Measurements from ENCODE around the gene SLC13A3. TPM values are rescaled to one million over a fixed set of nuclear protein-coding genes. Genes with fewer than 3 reads are reported as not detected.

The SLC13A3 gene
- total and polyA plus RNA-seq, 3 donors from 2014 or later, result 3.2 to 9.1 (median 4.1) TPM

DNA sequence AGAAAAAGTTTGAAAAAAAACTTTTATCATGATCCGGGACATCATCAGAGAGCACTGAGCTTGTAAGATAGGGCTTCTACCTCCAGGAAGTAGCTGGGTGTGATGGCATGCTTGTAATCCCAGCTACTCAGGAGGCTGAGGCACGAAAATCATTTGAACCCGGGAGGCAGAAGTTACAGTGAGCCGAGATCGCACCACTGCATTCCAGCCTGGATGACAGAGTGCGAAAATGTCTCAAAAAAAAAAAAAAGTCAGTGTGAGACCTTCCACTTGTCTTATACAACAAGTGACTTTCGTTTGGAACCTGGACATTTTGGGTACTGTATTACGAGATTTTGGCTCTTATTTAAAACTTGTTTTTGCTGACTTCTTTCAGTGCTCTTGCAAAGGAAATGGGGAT lies 5.9 kb upstream of the SLC13A3 start:
- Histone ChIP-seq H3K4me3 (no peak overlapping the region), H3K9me3 (no peaks in the 10 kb centered on the region), H3K36me3 (ENCODE audit: low read depth, missing control alignments) (no peaks in the 10 kb centered on the region), H3K27me3 (no peaks in the 10 kb centered on the region), H3K4me1 (peaks cover 3% of the 10 kb centered on the region), H3K27ac (no peak overlapping the region)
- TF ChIP-seq CTCF (IDR thresholded peaks at IDR 0.05), result no peak
- no peak for TF ChIP-seq POLR2A (IDR thresholded peaks at IDR 0.05)
- intact Hi-C loops (cut with DNase I; ENCODE audit: low total_unique reads), result no loop called here
- WGBS, 2 donors, result 78 to 92% methylated on average over 8 of the region's 8 CpGs
- DNase-seq, result no peak

GRCh38 chr20:46652699-46653098 lies 1.4 kb upstream of the SLC13A3 start:
- Histone ChIP-seq H3K36me3 (ENCODE audit: low read depth, missing control alignments) (no peaks in the 10 kb centered on the region), H3K4me3 (no peak overlapping the region), H3K27me3 (no peaks in the 10 kb centered on the region), H3K27ac (no peak overlapping the region), H3K9me3 (no peaks in the 10 kb centered on the region), H3K4me1 (peaks cover 3% of the 10 kb centered on the region)
- TF ChIP-seq POLR2A (IDR thresholded peaks at IDR 0.05), result no peak
- TF ChIP-seq CTCF (IDR thresholded peaks at IDR 0.05), result no peak
- intact Hi-C loops (cut with DNase I; ENCODE audit: low total_unique reads), result no loop called here
- no peak for DNase-seq

DNA sequence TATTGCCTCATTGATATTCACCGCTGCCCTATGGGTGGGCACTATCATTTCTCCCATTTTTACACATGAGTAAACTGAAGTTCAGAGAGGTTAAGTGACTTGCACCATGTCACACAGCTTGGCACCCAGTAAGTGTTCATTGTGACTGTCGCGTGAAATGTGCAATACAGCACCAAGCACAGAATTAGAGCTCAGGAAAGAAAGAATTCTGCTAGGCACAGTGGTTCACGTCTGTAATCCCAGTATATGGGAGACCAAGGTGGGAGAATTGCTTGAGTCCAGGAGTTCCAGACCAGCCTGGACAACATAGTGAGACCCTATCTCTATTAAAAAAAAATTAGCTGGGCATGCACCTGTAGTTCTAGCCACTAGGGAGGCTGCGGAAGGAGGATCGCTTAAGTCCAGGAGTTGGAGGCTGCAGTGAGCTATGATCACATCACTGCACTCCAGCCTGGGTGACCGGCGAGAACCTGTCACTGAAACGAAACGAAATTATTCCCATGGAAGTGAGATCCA lies 626 bp downstream of the SLC13A3 start:
- no peak for DNase-seq
- no peaks in the 10 kb centered on the region for H3K36me3 ChIP-seq (ENCODE audit: low read depth, missing control alignments)
- no peaks in the 10 kb centered on the region for H3K27me3 ChIP-seq
- no peaks in the 10 kb centered on the region for H3K9me3 ChIP-seq
- no peak overlapping the region for H3K27ac ChIP-seq
- TF ChIP-seq CTCF (IDR thresholded peaks at IDR 0.05) (no peak), POLR2A (IDR thresholded peaks at IDR 0.05) (no peak)
- 75 to 80% methylated on average over 10 of the region's 10 CpGs for WGBS, 2 donors
- H3K4me3 ChIP-seq, result peak overlapping the region in 1 of 2 donors; percentile 48
- H3K4me1 ChIP-seq, result peaks cover 3% of the 10 kb centered on the region
- intact Hi-C loops (cut with DNase I; ENCODE audit: low total_unique reads), result no loop called here

GRCh38 chr20:46649965-46650542 lies 1.2 kb downstream of the SLC13A3 start:
- 95 to 97% methylated on average over 9 of the region's 9 CpGs for WGBS, 2 donors
- no peak for DNase-seq
- no peak for TF ChIP-seq POLR2A (IDR thresholded peaks at IDR 0.05)
- no peak for TF ChIP-seq CTCF (IDR thresholded peaks at IDR 0.05)

DNA sequence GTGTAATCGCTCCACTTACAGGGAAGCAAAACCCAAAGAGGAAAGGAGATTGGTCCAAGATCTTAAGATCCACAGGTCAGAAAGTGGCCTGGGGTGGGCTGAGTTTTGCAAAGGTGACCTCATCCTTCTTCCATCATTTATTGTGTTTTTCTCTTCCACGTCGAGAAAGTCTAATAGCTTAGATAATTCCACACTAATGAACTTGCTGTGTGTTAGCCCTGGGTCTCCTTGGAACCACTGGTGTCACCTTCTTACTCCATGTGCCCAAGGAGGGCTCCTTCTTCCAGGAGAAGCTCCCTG lies 1.7 kb downstream of the SLC13A3 start:
- H3K27ac ChIP-seq, result no peak overlapping the region
- WGBS, 2 donors, result 58% methylated on average over 3 of the region's 3 CpGs
- peaks cover 3% of the 10 kb centered on the region for H3K4me1 ChIP-seq
- intact Hi-C loops (cut with DNase I; ENCODE audit: low total_unique reads), result no loop called here
- DNase-seq, result no peak
- H3K36me3 ChIP-seq (ENCODE audit: low read depth, missing control alignments), result no peaks in the 10 kb centered on the region
- H3K4me3 ChIP-seq, result no peak overlapping the region
- H3K9me3 ChIP-seq, result no peaks in the 10 kb centered on the region
- TF ChIP-seq POLR2A (IDR thresholded peaks at IDR 0.05), result no peak
- TF ChIP-seq CTCF (IDR thresholded peaks at IDR 0.05), result no peak
- H3K27me3 ChIP-seq, result no peaks in the 10 kb centered on the region

More at GRCh38 chr20:46649965-46650542, 1.2 kb downstream of the SLC13A3 start:
- intact Hi-C loops (cut with DNase I; ENCODE audit: low total_unique reads), result no loop called here
- no peaks in the 10 kb centered on the region for H3K27me3 ChIP-seq
- H3K36me3 ChIP-seq (ENCODE audit: low read depth, missing control alignments), result no peaks in the 10 kb centered on the region
- peaks cover 3% of the 10 kb centered on the region for H3K4me1 ChIP-seq
- H3K4me3 ChIP-seq, result no peak overlapping the region
- H3K27ac ChIP-seq, result no peak overlapping the region
- H3K9me3 ChIP-seq, result no peaks in the 10 kb centered on the region
